Endothelial cell of umbilical vein (primary cell): ENCODE measurements around the gene ITPKB.

ENCODE experiments used
- EZH2 ChIP-seq: IDR thresholded peaks from 2 replicates; pipeline ENCODE4 v1.6.1; 2012; ENCODE audit warnings: borderline replicate concordance, low read depth, mild to moderate bottlenecking, moderate library complexity, low read length, inconsistent platforms; ENCODE audit not compliant: severe bottlenecking
- POLR2AphosphoS5 ChIP-seq: IDR thresholded peaks from 2 replicates; pipeline ENCODE4 v1.6.1; 2012; ENCODE audit warnings: low read depth, mild to moderate bottlenecking, control low read depth, low read length, moderate library complexity; ENCODE audit not compliant: insufficient read depth
- TF ChIP-seq, protein P1 (sequence below), 2 donors: IDR thresholded peaks; 1 replicate in 1 of 2; 2 replicates in 1 of 2; pipeline ENCODE4 v1.5.1; 2011; ENCODE audit warnings: low read length in 2 of 2, mild to moderate bottlenecking in 2 of 2, moderate library complexity in 2 of 2, control low read depth in 1 of 2, inconsistent platforms in 1 of 2, low read depth in 1 of 2; ENCODE audit not compliant: insufficient read depth in 1 of 2; ENCODE audit errors: extremely low read depth in 1 of 2

DNA sequence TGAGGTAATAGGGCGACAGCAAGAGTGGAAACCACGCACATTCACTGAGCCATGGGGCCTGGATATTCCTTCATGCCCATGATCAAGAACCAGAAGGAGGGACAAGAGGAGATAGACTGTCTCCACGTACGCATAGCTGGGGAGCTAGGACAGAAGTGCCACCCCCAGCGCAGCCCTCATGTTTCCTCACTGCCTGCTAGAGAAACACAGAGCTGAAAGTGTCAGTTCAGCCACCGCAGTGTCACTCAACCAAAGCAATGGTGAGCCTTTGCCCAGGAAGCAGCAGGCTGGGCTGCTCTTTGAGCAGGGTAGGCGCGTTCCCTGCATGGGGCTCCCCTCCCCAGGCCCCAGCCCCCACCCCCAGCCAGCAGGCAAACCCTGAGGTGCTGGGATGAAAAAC is 122.0 kb downstream of the ITPKB start:
- TF ChIP-seq, protein P1, sequence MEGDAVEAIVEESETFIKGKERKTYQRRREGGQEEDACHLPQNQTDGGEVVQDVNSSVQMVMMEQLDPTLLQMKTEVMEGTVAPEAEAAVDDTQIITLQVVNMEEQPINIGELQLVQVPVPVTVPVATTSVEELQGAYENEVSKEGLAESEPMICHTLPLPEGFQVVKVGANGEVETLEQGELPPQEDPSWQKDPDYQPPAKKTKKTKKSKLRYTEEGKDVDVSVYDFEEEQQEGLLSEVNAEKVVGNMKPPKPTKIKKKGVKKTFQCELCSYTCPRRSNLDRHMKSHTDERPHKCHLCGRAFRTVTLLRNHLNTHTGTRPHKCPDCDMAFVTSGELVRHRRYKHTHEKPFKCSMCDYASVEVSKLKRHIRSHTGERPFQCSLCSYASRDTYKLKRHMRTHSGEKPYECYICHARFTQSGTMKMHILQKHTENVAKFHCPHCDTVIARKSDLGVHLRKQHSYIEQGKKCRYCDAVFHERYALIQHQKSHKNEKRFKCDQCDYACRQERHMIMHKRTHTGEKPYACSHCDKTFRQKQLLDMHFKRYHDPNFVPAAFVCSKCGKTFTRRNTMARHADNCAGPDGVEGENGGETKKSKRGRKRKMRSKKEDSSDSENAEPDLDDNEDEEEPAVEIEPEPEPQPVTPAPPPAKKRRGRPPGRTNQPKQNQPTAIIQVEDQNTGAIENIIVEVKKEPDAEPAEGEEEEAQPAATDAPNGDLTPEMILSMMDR (IDR thresholded peaks at IDR 0.05; ENCODE audit: extremely low read depth in 1 of 2, insufficient read depth in 1 of 2, low read depth in 1 of 2, low read length in 2 of 2) = no peak
- TF ChIP-seq POLR2AphosphoS5 (no peak), EZH2 (no peak)
